ENCODE measurements around the gene RPL39L.
"Not testable (repeated sequence)": the region's sequence is repeated elsewhere in the genome, so short reads cannot be mapped to it uniquely, and the experiment has no call there.

The RPL39L gene

DNA sequence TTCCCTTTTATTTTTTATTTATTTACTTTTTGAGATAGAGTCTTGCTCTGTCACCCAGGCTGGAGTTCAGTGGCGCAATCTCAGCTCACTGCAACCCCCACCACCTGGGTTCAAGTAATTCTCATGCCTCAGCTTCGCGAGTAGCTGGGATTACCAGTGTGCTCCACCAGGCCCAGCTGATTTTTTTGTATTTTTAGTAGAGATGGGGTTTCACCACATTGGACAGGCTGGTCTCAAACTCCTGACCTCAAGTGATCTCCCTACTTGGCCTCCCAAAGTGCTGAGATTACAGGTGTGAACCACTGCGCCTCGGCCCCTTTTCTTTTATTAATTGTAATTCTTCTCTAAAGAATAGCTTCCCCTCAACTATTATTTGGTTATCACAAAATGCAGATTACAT lies 31.6 kb upstream of the RPL39L start:
- H3K9me3 ChIP-seq (ENCODE audit: control insufficient read depth in 5 of 5, low read length in 5 of 5); H3K4me1 ChIP-seq (ENCODE audit: control insufficient read depth in 5 of 5, insufficient read depth in 5 of 5, low read length in 5 of 5); H3K4me3 ChIP-seq (ENCODE audit: low read depth in 1 of 5, low read length in 5 of 5); H3K36me3 ChIP-seq (ENCODE audit: control insufficient read depth in 5 of 5, insufficient read depth in 5 of 5, low read length in 5 of 5); H3K27me3 ChIP-seq (ENCODE audit: control insufficient read depth in 5 of 5, insufficient read depth in 4 of 5, low read length in 5 of 5); H3K27ac ChIP-seq (ENCODE audit: low read depth, low read length); H3K9ac ChIP-seq (ENCODE audit: low read length in 5 of 5): not testable (repeated sequence)

DNA sequence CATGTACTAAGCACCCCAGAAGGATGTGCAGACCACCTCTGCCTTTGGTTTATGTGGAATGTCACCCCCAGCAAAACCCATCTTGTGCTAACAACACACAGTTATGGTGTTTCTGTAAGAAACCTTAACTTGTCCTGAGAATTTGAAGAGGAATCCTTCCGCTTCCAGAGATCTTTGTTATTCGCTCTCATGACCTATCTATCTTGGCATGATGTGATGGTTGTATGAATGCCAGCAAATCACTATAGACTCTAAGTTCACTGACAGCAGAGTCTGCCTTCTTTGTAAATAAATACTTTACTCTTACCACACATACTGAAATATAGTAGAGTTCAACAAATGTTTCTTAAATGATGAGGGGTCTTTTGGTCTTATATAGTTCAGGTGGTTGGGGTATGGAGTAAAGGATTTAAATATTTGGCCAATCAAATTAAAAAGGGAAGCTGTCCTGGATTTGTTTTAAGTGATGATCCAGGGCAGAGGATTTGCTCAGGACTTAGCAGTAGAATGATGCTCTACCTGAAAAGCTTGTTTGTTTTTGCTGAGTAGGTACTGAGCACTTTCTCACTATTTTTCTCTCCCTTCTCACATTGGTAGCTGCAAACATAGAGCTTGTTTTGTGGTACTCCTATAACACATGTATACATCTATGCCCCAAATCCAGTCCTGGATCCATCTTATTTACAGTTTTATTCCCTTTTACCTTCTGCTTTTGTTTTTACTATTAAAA lies 30.1 kb upstream of the RPL39L start:
- H3K4me1 ChIP-seq (ENCODE audit: control insufficient read depth in 5 of 5, insufficient read depth in 5 of 5, low read length in 5 of 5) = peaks cover 0 to 9% (median 6%) of the 10 kb centered on the region in 5 donors
- H3K27ac ChIP-seq (ENCODE audit: low read depth, low read length) = no peak overlapping the region
- no peaks in the 10 kb centered on the region for H3K27me3 ChIP-seq (ENCODE audit: control insufficient read depth in 5 of 5, insufficient read depth in 4 of 5, low read length in 5 of 5)
- H3K9me3 ChIP-seq (ENCODE audit: control insufficient read depth in 5 of 5, low read length in 5 of 5) = no peaks in the 10 kb centered on the region
- no peak overlapping the region for H3K4me3 ChIP-seq (ENCODE audit: low read depth in 1 of 5, low read length in 5 of 5)
- no peaks in the 10 kb centered on the region for H3K36me3 ChIP-seq (ENCODE audit: control insufficient read depth in 5 of 5, insufficient read depth in 5 of 5, low read length in 5 of 5)
- H3K9ac ChIP-seq (ENCODE audit: low read length in 5 of 5) = no peak overlapping the region

DNA sequence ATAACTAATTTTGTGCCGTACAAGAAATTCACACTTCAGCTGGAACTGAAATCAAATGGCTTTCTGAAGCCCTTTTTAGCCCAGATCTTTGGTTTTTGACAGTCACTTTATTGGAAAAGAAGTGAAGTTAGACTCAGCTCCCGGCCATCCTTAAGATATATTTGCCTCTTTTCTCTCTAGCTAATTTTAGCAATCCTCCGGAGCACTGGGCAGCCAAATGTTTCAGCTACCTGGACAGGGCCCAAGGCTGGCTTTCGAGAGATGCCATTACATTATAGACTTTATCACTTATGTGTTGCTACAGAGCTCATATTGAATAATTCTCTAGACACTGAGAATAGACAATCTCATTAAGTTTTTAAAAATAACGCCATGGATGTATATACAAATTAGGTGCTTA lies 28.5 kb upstream of the RPL39L start:
- H3K27ac ChIP-seq (ENCODE audit: low read depth, low read length) = no peak overlapping the region
- H3K4me3 ChIP-seq (ENCODE audit: low read depth in 1 of 5, low read length in 5 of 5) = no peak overlapping the region
- no peaks in the 10 kb centered on the region for H3K36me3 ChIP-seq (ENCODE audit: control insufficient read depth in 5 of 5, insufficient read depth in 5 of 5, low read length in 5 of 5)
- no peak overlapping the region for H3K9ac ChIP-seq (ENCODE audit: low read length in 5 of 5)
- H3K4me1 ChIP-seq (ENCODE audit: control insufficient read depth in 5 of 5, insufficient read depth in 5 of 5, low read length in 5 of 5) = no peaks in the 10 kb centered on the region
- no peaks in the 10 kb centered on the region for H3K9me3 ChIP-seq (ENCODE audit: control insufficient read depth in 5 of 5, low read length in 5 of 5)
- H3K27me3 ChIP-seq (ENCODE audit: control insufficient read depth in 5 of 5, insufficient read depth in 4 of 5, low read length in 5 of 5) = peaks cover 0 to 4% (median 0%) of the 10 kb centered on the region in 5 donors

DNA sequence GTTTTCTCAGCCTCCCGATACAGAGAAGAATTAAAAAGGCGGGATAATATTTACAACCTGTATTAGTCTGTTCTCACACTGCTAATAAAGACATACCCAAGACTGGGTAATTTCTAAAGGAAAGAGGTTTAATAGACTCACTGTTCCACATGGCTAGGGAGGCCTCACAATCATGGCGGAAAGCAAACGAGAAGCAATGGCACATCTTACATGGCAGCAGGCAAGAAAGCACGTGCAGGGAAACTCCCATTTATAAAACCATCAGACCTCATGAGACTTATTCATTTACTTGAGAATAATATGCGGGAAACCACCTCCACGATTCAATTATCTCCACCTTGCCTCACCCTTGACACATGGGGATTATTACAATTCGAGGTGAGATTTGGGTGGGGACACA lies 27.5 kb upstream of the RPL39L start:
- Histone ChIP-seq H3K36me3 (ENCODE audit: control insufficient read depth in 5 of 5, insufficient read depth in 5 of 5, low read length in 5 of 5) (no peaks in the 10 kb centered on the region), H3K9me3 (ENCODE audit: control insufficient read depth in 5 of 5, low read length in 5 of 5) (no peaks in the 10 kb centered on the region), H3K27ac (ENCODE audit: low read depth, low read length) (no peak overlapping the region), H3K27me3 (ENCODE audit: control insufficient read depth in 5 of 5, insufficient read depth in 4 of 5, low read length in 5 of 5) (peaks cover 0 to 4% (median 0%) of the 10 kb centered on the region in 5 donors), H3K9ac (ENCODE audit: low read length in 5 of 5) (no peak overlapping the region), H3K4me1 (ENCODE audit: control insufficient read depth in 5 of 5, insufficient read depth in 5 of 5, low read length in 5 of 5) (no peaks in the 10 kb centered on the region), H3K4me3 (ENCODE audit: low read depth in 1 of 5, low read length in 5 of 5) (no peak overlapping the region)

DNA sequence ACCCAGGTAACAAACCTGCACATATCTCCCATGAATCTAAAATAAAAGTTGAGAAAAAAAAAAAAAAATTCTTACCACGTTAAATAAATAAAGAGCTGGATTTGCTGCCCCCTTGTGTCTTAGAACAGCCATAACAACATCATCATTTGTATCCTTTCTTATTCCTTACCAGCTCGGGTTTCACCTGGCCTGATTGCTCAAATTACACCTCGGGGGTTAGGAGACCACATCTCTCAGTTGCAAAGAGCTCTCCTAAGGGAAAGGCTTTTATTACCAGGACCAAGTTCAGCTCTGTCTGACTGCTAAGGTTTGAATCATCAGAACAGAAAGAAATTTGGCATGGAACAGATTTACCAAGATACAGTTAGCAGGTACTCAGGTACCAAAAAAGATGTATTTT lies 25.8 kb upstream of the RPL39L start:
- Histone ChIP-seq H3K4me3 (ENCODE audit: low read depth in 1 of 5, low read length in 5 of 5) (no peak overlapping the region), H3K27me3 (ENCODE audit: control insufficient read depth in 5 of 5, insufficient read depth in 4 of 5, low read length in 5 of 5) (peaks cover 0 to 4% (median 0%) of the 10 kb centered on the region in 5 donors), H3K4me1 (ENCODE audit: control insufficient read depth in 5 of 5, insufficient read depth in 5 of 5, low read length in 5 of 5) (no peaks in the 10 kb centered on the region), H3K9me3 (ENCODE audit: control insufficient read depth in 5 of 5, low read length in 5 of 5) (peaks cover 0 to under 1% (median 0%) of the 10 kb centered on the region in 5 donors), H3K36me3 (ENCODE audit: control insufficient read depth in 5 of 5, insufficient read depth in 5 of 5, low read length in 5 of 5) (no peaks in the 10 kb centered on the region), H3K9ac (ENCODE audit: low read length in 5 of 5) (no peak overlapping the region), H3K27ac (ENCODE audit: low read depth, low read length) (no peak overlapping the region)

DNA sequence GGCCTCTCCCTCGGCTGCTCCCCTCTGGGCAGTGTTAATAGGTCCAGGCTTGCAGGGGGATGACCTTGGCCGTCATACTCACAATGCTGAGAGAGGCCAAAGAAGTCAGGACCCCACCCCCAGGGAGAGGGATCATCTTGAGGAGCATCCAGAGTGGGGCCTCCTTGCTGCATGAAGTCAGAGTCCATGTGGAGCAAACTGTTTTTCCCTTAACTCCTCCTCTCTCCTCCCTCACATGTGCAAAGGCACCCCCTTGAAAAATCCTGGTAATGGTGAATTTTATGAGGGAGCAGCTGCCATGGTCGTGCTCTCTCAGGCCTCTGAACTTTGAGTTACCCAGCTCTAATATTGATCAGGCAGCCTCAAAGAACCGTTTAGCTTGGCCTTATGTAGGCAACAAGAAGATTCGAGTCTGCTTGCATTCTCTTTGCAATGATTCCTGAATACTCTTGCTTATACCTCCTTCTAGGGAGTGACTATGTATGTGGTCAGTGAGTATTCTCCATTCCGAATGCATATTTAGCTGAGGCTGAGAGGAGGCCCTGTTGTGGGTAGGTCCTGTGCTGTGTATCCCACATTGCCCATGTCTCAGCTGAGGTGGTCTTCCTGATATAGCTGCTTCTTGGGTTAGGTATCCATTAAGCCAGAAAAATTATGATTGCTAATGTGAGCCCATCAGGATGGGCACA lies 23.1 kb upstream of the RPL39L start:
- Histone ChIP-seq H3K4me1 (ENCODE audit: control insufficient read depth in 5 of 5, insufficient read depth in 5 of 5, low read length in 5 of 5) (no peaks in the 10 kb centered on the region), H3K9me3 (ENCODE audit: control insufficient read depth in 5 of 5, low read length in 5 of 5) (peaks cover 0 to 14% (median 10%) of the 10 kb centered on the region in 5 donors), H3K27ac (ENCODE audit: low read depth, low read length) (no peak overlapping the region), H3K27me3 (ENCODE audit: control insufficient read depth in 5 of 5, insufficient read depth in 4 of 5, low read length in 5 of 5) (peaks cover 0 to 4% (median 0%) of the 10 kb centered on the region in 5 donors), H3K9ac (ENCODE audit: low read length in 5 of 5) (no peak overlapping the region), H3K4me3 (ENCODE audit: low read depth in 1 of 5, low read length in 5 of 5) (no peak overlapping the region), H3K36me3 (ENCODE audit: control insufficient read depth in 5 of 5, insufficient read depth in 5 of 5, low read length in 5 of 5) (no peaks in the 10 kb centered on the region)

DNA sequence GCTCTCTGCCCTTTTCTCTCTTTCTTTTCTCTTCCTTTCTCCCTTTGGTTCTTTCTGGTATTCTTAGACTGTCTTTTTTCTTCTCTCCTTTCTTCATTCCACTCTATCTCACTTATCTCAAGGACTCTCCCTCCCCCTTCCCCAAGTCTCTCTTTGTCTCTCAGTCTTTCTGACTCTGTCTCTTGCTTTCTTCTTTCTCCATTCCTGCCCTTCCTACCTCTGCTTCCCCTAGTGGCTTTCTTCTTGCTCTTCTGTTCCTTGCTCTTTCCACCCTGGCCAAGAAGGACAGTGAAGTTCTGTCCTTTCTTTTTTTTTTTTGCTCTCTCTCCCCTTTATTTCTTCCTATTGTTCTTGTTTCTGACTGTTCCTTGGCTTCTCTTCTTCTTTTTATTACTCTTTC lies 22.3 kb upstream of the RPL39L start:
- H3K9me3 ChIP-seq (ENCODE audit: control insufficient read depth in 5 of 5, low read length in 5 of 5) = peaks cover 0 to 14% (median 10%) of the 10 kb centered on the region in 5 donors

DNA sequence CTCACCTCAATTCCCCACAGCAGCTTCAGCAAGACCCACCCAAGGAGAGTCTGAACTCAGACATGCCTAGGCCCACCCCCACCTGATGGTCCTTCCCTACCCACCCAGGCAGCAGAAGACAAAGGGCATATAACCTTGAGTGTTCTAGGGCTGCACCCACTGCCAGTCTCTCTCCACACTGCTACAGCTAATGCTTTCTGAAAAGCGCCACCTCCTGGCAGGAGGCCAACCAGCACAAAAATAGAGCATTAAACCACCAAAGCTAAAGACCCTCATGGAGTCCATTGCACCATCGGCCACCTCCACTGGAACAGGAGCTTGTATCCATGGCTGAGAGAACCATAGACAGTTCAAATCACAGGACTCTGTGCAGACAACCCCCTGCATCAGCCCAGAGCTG lies 11.3 kb upstream of the RPL39L start:
- no peaks in the 10 kb centered on the region for H3K4me1 ChIP-seq (ENCODE audit: control insufficient read depth in 5 of 5, insufficient read depth in 5 of 5, low read length in 5 of 5)
- H3K9ac ChIP-seq (ENCODE audit: low read length in 5 of 5) = no peak overlapping the region
- H3K4me3 ChIP-seq (ENCODE audit: low read depth in 1 of 5, low read length in 5 of 5) = no peak overlapping the region
- H3K9me3 ChIP-seq (ENCODE audit: control insufficient read depth in 5 of 5, low read length in 5 of 5) = no peaks in the 10 kb centered on the region
- no peaks in the 10 kb centered on the region for H3K27me3 ChIP-seq (ENCODE audit: control insufficient read depth in 5 of 5, insufficient read depth in 4 of 5, low read length in 5 of 5)
- H3K36me3 ChIP-seq (ENCODE audit: control insufficient read depth in 5 of 5, insufficient read depth in 5 of 5, low read length in 5 of 5) = no peaks in the 10 kb centered on the region
- no peak overlapping the region for H3K27ac ChIP-seq (ENCODE audit: low read depth, low read length)

More for the DNA sequence above, 22.3 kb upstream of the RPL39L start:
- Histone ChIP-seq H3K36me3 (ENCODE audit: control insufficient read depth in 5 of 5, insufficient read depth in 5 of 5, low read length in 5 of 5) (no peaks in the 10 kb centered on the region), H3K9ac (ENCODE audit: low read length in 5 of 5) (no peak overlapping the region), H3K27me3 (ENCODE audit: control insufficient read depth in 5 of 5, insufficient read depth in 4 of 5, low read length in 5 of 5) (peaks cover 0 to 4% (median 0%) of the 10 kb centered on the region in 5 donors), H3K4me1 (ENCODE audit: control insufficient read depth in 5 of 5, insufficient read depth in 5 of 5, low read length in 5 of 5) (no peaks in the 10 kb centered on the region), H3K4me3 (ENCODE audit: low read depth in 1 of 5, low read length in 5 of 5) (no peak overlapping the region), H3K27ac (ENCODE audit: low read depth, low read length) (no peak overlapping the region)

DNA sequence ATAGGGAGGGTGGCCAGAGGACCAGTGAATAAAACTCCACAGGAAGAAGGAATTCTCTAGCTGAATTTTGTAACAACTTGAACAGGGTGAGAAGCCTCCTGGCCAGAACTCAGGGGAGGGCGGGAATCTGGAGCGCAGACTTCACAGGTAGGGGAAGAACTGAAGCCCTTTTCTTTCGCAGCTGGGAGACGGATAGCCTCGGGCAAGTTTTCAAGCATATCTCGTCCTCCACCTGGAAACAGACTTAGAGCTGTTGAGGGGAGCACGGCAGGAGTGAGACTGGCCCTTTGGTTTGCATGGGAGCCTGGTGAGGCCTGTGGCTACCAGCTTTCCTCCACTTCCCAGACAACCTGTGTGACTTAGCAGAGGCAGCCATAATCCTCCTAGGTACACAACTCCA lies 10.9 kb upstream of the RPL39L start:
- Histone ChIP-seq H3K27ac (ENCODE audit: low read depth, low read length) (no peak overlapping the region), H3K27me3 (ENCODE audit: control insufficient read depth in 5 of 5, insufficient read depth in 4 of 5, low read length in 5 of 5) (no peaks in the 10 kb centered on the region), H3K4me3 (ENCODE audit: low read depth in 1 of 5, low read length in 5 of 5) (no peak overlapping the region), H3K9ac (ENCODE audit: low read length in 5 of 5) (no peak overlapping the region), H3K4me1 (ENCODE audit: control insufficient read depth in 5 of 5, insufficient read depth in 5 of 5, low read length in 5 of 5) (no peaks in the 10 kb centered on the region), H3K9me3 (ENCODE audit: control insufficient read depth in 5 of 5, low read length in 5 of 5) (peaks cover 0 to 4% (median 0%) of the 10 kb centered on the region in 5 donors), H3K36me3 (ENCODE audit: control insufficient read depth in 5 of 5, insufficient read depth in 5 of 5, low read length in 5 of 5) (no peaks in the 10 kb centered on the region)

DNA sequence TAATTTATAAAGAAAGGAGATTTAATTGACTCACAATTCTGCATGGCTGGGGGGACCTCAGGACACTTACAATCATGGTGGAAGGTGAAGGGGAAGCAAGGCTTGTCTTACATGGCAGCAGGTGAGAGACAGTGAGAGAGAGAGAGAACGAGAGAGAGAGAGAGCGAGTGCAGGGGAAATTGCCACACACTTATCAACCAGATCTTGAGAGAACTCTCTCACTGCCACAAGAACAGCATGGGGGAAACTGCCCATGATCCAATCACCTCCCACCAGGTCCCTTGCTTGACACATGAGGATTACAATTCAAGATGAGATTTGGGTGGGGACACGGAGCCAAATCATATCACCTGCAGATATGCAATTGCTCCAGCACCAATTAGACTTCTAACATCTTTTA lies 7.1 kb upstream of the RPL39L start:
- no peaks in the 10 kb centered on the region for H3K27me3 ChIP-seq (ENCODE audit: control insufficient read depth in 5 of 5, insufficient read depth in 4 of 5, low read length in 5 of 5)
- H3K4me1 ChIP-seq (ENCODE audit: control insufficient read depth in 5 of 5, insufficient read depth in 5 of 5, low read length in 5 of 5) = no peaks in the 10 kb centered on the region
- H3K27ac ChIP-seq (ENCODE audit: low read depth, low read length) = no peak overlapping the region
- no peak overlapping the region for H3K9ac ChIP-seq (ENCODE audit: low read length in 5 of 5)
- no peaks in the 10 kb centered on the region for H3K36me3 ChIP-seq (ENCODE audit: control insufficient read depth in 5 of 5, insufficient read depth in 5 of 5, low read length in 5 of 5)
- peaks cover 0 to 9% (median 3%) of the 10 kb centered on the region in 5 donors for H3K9me3 ChIP-seq (ENCODE audit: control insufficient read depth in 5 of 5, low read length in 5 of 5)
- H3K4me3 ChIP-seq (ENCODE audit: low read depth in 1 of 5, low read length in 5 of 5) = no peak overlapping the region

All from subcutaneous abdominal adipose tissue (tissue), 5 donors.